Panc1 (cell line): ENCODE measurements around the gene AMER1.

Experiments
- CTCF ChIP-seq: fragments of 450-650 bp; IDR thresholded peaks from 2 replicates; pipeline ENCODE4 v1.5.1; 2017; ENCODE audit warnings: mild to moderate bottlenecking
- POLR2AphosphoS5 ChIP-seq: IDR thresholded peaks from 2 replicates; pipeline ENCODE4 v1.6.1; 2012; ENCODE audit warnings: mild to moderate bottlenecking, low read depth, low read length, moderate library complexity
- REST ChIP-seq, 2 experiments: IDR thresholded peaks; 2 replicates each; pipeline ENCODE4 v1.6.1; 2011 to 2012; ENCODE audit warnings: low read depth in 2 of 2, control low read depth in 1 of 2, low read length in 1 of 2, mild to moderate bottlenecking in 1 of 2, moderate library complexity in 1 of 2; ENCODE audit not compliant: insufficient read depth in 1 of 2

GRCh38 chrX:64152857-64153256, 52.7 kb downstream of the AMER1 start:
- TF ChIP-seq CTCF = no peak
- TF ChIP-seq POLR2AphosphoS5 = no peak
- no peak for TF ChIP-seq REST (IDR thresholded peaks at IDR 0.05; ENCODE audit: insufficient read depth in 1 of 2, low read depth in 2 of 2, low read length in 1 of 2)
